Kidney epithelial cell (primary cell): ENCODE results near the gene GSKIP. TPM values are rescaled to one million over a fixed set of nuclear protein-coding genes. Genes with fewer than 3 reads are reported as not detected.

Source experiments
- DNase-seq: peaks from one replicate; pipeline ENCODE4 v3.0.0-alpha.2; 2010; ENCODE audit warnings: low read depth
- H3K27me3 ChIP-seq: 2 replicates; pipeline ENCODE4 v1.6.0; 2011; ENCODE audit warnings: low read length; ENCODE audit not compliant: control insufficient read depth, insufficient read depth
- H3K36me3 ChIP-seq: 2 replicates; pipeline ENCODE4 v1.5.1; 2011; ENCODE audit warnings: low read length; ENCODE audit not compliant: control insufficient read depth, insufficient read depth
- H3K4me3 ChIP-seq: 2 replicates; pipeline ENCODE4 v1.5.1; 2011; ENCODE audit warnings: low read depth, mild to moderate bottlenecking, control low read depth, low read length
- total RNA-seq: library from RNA; depleted of rRNA; stranded (reverse); fragments of >200 nt; gene quantifications from 2 replicates; pipeline ENCODE4 v1.2.3, GENCODE V29; 2015
- TF ChIP-seq, protein P1 (sequence below): IDR thresholded peaks from 2 replicates; pipeline ENCODE4 v1.5.1; 2011; ENCODE audit warnings: mild to moderate bottlenecking, moderate library complexity, low read length, control low read depth, inconsistent platforms; ENCODE audit not compliant: insufficient read depth, poor library complexity, severe bottlenecking

Gene GSKIP
- total RNA-seq, 1 donor from 2014 or later, result 42.8 TPM

DNA sequence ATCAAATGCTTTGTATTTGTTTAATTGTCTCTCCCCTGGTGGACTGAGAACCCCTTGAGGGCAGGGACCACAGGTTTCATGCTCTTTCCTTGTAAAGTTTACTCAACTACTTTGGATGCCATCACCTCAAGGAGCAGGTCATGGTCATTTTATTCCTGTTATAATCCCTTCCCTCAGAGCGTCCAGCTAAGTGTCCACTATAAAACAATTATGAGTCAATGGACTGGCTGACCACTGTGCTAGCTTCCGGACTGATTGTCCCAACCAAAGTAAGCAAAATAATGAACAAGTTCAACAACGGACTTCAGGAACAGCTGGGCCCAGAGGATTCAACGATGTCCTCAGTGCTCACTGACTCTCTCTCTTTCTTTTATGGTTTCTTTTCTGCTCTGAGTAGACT lies 46.8 kb downstream of the GSKIP start:
- DNase-seq, result no peak
- Histone ChIP-seq H3K36me3 (no peaks in the 10 kb centered on the region), H3K27me3 (no peaks in the 10 kb centered on the region), H3K4me3 (no peak overlapping the region)
- TF ChIP-seq, protein P1, sequence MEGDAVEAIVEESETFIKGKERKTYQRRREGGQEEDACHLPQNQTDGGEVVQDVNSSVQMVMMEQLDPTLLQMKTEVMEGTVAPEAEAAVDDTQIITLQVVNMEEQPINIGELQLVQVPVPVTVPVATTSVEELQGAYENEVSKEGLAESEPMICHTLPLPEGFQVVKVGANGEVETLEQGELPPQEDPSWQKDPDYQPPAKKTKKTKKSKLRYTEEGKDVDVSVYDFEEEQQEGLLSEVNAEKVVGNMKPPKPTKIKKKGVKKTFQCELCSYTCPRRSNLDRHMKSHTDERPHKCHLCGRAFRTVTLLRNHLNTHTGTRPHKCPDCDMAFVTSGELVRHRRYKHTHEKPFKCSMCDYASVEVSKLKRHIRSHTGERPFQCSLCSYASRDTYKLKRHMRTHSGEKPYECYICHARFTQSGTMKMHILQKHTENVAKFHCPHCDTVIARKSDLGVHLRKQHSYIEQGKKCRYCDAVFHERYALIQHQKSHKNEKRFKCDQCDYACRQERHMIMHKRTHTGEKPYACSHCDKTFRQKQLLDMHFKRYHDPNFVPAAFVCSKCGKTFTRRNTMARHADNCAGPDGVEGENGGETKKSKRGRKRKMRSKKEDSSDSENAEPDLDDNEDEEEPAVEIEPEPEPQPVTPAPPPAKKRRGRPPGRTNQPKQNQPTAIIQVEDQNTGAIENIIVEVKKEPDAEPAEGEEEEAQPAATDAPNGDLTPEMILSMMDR, result no peak

DNA sequence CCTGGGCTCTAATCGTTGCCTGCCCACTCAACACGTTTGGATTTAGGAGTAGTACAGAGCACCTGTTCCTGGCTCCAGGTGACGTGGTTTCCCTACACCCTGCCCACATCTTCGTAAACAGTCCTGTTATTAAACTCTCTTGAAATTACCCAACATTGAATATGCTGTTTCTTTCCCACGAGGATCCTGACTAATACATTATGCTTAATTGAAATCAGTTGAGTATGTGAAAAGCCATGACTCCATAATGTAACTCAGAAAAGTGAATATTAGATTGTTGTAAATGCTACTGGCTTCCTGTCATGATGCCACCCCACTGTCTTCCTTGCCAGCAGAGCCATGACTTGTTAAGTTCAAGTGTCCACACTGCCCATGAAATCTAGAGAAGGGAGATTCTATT lies 50.2 kb downstream of the GSKIP start:
- Histone ChIP-seq H3K36me3 (no peaks in the 10 kb centered on the region), H3K27me3 (no peaks in the 10 kb centered on the region)
- DNase-seq, result no peak

DNA sequence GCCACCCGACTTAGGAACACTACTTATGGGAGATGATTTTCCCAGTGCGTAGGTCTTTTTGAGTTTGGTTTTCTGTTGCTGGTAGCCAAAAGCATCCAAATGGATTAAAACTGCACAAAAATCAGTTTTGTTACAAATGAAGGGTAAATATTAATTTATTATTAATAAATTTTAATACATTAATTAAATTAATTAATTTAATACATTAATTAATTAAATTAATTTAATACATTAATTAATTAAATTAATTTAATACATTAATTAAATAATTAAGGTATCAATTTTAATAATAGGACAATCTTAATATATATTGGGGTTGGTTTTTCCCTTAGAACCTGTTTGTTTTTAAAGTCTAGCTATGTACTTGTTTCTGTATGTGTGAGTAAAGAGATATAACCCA lies 52.2 kb downstream of the GSKIP start:
- DNase-seq, result no peak
- Histone ChIP-seq H3K4me3 (no peak overlapping the region), H3K36me3 (no peaks in the 10 kb centered on the region), H3K27me3 (no peaks in the 10 kb centered on the region)
- TF ChIP-seq, protein P1, result no peak

More for the DNA sequence above, 50.2 kb downstream of the GSKIP start:
- H3K4me3 ChIP-seq, result no peak overlapping the region
- TF ChIP-seq, protein P1, result no peak

DNA sequence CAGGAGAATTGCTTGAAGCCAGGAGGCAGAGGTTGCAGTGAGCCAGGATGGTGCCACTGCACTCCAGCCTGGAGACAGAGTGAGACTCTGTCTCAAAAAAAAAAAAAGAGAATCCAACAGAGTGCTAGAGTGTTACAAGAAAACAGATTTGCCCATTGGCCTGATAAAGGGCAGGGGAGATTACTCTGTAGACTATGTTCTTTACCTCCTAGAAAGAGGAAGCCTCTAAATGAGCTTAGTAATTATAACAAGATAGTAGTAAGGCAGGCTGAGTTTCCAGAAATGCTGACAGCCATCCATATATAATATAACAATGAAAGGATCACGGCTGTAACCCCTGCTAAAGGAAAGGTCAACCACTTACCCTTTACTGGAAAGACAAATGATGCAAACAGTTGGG lies 53.0 kb downstream of the GSKIP start:
- no peak overlapping the region for H3K4me3 ChIP-seq
- DNase-seq, result no peak
- TF ChIP-seq, protein P1, result no peak
- no peaks in the 10 kb centered on the region for H3K36me3 ChIP-seq
- H3K27me3 ChIP-seq, result no peaks in the 10 kb centered on the region

DNA sequence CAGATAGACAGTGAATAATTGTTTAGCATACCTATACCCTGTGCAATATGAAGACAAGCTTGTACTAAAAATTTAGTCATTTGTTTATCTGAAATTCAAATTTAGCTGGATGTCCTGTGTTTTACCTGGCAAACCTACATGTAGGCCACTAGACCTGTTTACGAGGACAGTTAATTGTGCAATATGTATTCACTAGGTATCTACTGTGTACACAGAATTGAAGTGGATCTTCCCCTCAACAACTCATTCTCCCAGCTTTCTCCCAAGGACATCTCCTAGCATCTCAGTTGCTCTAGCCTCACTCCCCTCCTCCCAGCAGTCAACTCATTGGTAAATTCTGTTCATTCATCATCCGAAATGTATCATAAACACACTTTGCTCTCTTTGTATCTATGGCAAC lies 53.9 kb downstream of the GSKIP start:
- TF ChIP-seq, protein P1, result no peak
- DNase-seq, result no peak
- no peaks in the 10 kb centered on the region for H3K27me3 ChIP-seq
- H3K4me3 ChIP-seq, result no peak overlapping the region
- no peaks in the 10 kb centered on the region for H3K36me3 ChIP-seq

DNA sequence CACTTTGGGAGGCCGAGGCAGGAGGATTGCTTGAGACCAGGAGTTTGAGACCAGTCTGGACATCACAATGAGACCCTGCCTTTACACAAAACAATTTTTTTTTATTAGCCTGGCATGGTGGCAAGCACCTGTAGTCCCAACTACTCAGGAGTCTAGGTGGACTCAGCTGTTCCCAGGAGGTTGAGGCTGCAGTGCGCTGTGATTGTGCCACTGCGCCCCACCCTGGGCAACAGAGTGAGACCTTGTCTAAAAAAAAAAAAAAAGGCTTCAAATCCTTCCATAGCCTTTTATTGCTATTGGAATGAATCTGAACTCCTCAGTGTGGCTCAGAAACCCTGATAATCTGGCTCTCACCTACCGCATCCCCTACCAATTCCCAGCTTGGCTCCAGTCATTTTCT lies 54.7 kb downstream of the GSKIP start:
- H3K36me3 ChIP-seq, result no peaks in the 10 kb centered on the region
- H3K27me3 ChIP-seq, result no peaks in the 10 kb centered on the region
- TF ChIP-seq, protein P1, result no peak
- no peak for DNase-seq
- no peak overlapping the region for H3K4me3 ChIP-seq
